Uterus (tissue), 2 donors: Measurements from ENCODE around the gene CLP1.
"Not testable (repeated sequence)": the region's sequence is repeated elsewhere in the genome, so short reads cannot be mapped to it uniquely, and the experiment has no call there.

ENCODE experiments used
- POLR2A ChIP-seq, 2 donors: fragments of 450-650 bp; IDR thresholded peaks; one replicate each; pipeline ENCODE4 v1.6.1; 2016; ENCODE audit warnings: antibody characterized with exemption in 2 of 2, mild to moderate bottlenecking in 1 of 2, moderate library complexity in 1 of 2
- TF ChIP-seq, protein P1 (sequence below), 4 experiments: fragments of 200-600 bp in 2 of 4; fragments of 450-650 bp in 2 of 4; sonication (generic) in 2 of 4; IDR thresholded peaks; one replicate each; pipeline ENCODE4 v1.5.1; 2016 to 2019; ENCODE audit warnings: antibody characterized with exemption in 4 of 4, mild to moderate bottlenecking in 2 of 4, moderate library complexity in 1 of 4

- TF ChIP-seq, protein P1, sequence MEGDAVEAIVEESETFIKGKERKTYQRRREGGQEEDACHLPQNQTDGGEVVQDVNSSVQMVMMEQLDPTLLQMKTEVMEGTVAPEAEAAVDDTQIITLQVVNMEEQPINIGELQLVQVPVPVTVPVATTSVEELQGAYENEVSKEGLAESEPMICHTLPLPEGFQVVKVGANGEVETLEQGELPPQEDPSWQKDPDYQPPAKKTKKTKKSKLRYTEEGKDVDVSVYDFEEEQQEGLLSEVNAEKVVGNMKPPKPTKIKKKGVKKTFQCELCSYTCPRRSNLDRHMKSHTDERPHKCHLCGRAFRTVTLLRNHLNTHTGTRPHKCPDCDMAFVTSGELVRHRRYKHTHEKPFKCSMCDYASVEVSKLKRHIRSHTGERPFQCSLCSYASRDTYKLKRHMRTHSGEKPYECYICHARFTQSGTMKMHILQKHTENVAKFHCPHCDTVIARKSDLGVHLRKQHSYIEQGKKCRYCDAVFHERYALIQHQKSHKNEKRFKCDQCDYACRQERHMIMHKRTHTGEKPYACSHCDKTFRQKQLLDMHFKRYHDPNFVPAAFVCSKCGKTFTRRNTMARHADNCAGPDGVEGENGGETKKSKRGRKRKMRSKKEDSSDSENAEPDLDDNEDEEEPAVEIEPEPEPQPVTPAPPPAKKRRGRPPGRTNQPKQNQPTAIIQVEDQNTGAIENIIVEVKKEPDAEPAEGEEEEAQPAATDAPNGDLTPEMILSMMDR (IDR thresholded peaks at IDR 0.05) = not testable (repeated sequence)
- TF ChIP-seq POLR2A (IDR thresholded peaks at IDR 0.05) = not testable (repeated sequence)
These were observed 32.9 kb downstream of the CLP1 start for GRCh38 chr11:57690474-57690873.
